ENCODE data around the gene CDC6. TPM values are rescaled to one million over a fixed set of nuclear protein-coding genes. Genes with fewer than 3 reads are reported as not detected.

The CDC6 gene
- total RNA-seq, 1 donor from 2014 or later: 1.6 TPM

- DNase-seq: no peak
These were observed 24.6 kb downstream of the CDC6 start for GRCh38 chr17:40312131-40312731.

GRCh38 chr17:40312893-40313667, 25.4 kb downstream of the CDC6 start:
- no peak for DNase-seq

- DNase-seq: no peak
These were observed 26.2 kb downstream of the CDC6 start for GRCh38 chr17:40313668-40314583.

GRCh38 chr17:40314584-40314956, 26.9 kb downstream of the CDC6 start:
- peak; percentile 78 for DNase-seq

GRCh38 chr17:40315206-40315605, 27.5 kb downstream of the CDC6 start:
- DNase-seq: no peak

- no peak for DNase-seq
These were observed 28.2 kb downstream of the CDC6 start for GRCh38 chr17:40315678-40316570.

- no peak for DNase-seq
These were observed 29.1 kb downstream of the CDC6 start for GRCh38 chr17:40316571-40317344.

- no peak for DNase-seq
These were observed 29.7 kb downstream of the CDC6 start for GRCh38 chr17:40317345-40317873.

- peak; percentile 91 for DNase-seq
These were observed 30.5 kb downstream of the CDC6 start for GRCh38 chr17:40317880-40318829.

- no peak for DNase-seq
These were observed 31.2 kb downstream of the CDC6 start for GRCh38 chr17:40318830-40319391.

GRCh38 chr17:40319651-40320540, 32.2 kb downstream of the CDC6 start:
- no peak for DNase-seq

GRCh38 chr17:40320756-40321523, 33.3 kb downstream of the CDC6 start:
- DNase-seq: peak; percentile 50

GRCh38 chr17:40321524-40321929, 33.8 kb downstream of the CDC6 start:
- DNase-seq: no peak

GRCh38 chr17:40321961-40322357, 34.3 kb downstream of the CDC6 start:
- no peak for DNase-seq

GRCh38 chr17:40322358-40323315, 35.0 kb downstream of the CDC6 start:
- no peak for DNase-seq

Data from occipital lobe (tissue), 2 donors.